ENCODE measurements around the gene MTA1. TPM values are rescaled to one million over a fixed set of nuclear protein-coding genes. Genes with fewer than 3 reads are reported as not detected.

The MTA1 gene
- total RNA-seq, 4 donors from 2014 or later = 49.0 to 94.2 (median 67.9) TPM

DNA sequence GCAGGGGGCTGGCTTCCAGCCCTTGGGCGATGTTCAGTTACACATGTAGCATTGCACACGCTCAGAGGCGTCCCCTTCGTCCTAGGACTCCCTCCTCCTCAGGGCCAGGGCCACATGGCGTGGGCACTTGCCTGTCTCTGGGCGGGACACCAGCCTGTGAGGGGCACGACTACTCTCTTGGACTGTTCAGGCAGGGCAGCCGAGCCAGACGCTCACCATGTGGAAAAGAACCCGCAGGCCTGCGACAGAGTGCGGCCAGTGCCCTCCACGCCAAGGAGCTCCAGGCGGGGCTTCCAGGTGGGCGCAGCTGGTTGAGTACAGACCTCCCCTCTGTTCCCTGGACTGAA is 20.9 kb downstream of the MTA1 start:
- 91% methylated on average over 13 of the region's 15 CpGs for WGBS
- intact Hi-C loops (cut with DNase I) = no loop called here
- Histone ChIP-seq H3K36me3 (peaks cover 0 to 55% (median 37%) of the 10 kb centered on the region in 4 donors), H3K27me3 (no peaks in the 10 kb centered on the region), H3K4me3 (no peak overlapping the region), H3K4me1 (peaks cover 0 to 25% (median 8%) of the 10 kb centered on the region in 4 donors), H3K9me3 (no peaks in the 10 kb centered on the region), H3K27ac (replicated peaks in 1 of 4) (no peak overlapping the region)
- DNase-seq (ENCODE audit: extremely low spot score) = no peak
- no peak for TF ChIP-seq EP300 (IDR thresholded peaks at IDR 0.05)

DNA sequence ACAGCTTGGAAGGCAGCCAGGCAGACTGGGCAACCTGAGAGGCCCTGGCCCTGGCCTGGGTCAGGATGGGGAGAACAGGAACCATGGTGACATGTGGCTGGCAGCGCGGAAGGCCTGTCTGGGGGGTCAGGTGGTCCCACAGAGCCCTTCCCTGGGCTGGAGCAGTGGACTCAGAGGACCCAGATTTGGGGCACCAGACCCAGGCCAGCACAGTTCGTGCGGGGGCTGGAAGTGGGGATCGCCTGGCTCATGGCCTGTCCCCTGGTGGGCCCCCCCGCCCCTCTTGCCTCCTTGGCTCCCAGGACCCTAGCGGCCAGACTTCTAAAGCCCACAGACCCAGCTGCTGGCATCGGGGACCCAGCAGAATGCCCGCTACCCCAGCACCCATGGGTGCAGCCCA is 21.4 kb downstream of the MTA1 start:
- no peaks in the 10 kb centered on the region for H3K9me3 ChIP-seq
- intact Hi-C loops (cut with DNase I) = no loop called here
- H3K27me3 ChIP-seq = no peaks in the 10 kb centered on the region
- no peak overlapping the region for H3K4me3 ChIP-seq
- peaks cover 0 to 60% (median 37%) of the 10 kb centered on the region in 4 donors for H3K36me3 ChIP-seq
- H3K27ac ChIP-seq (replicated peaks in 1 of 4) = no peak overlapping the region
- TF ChIP-seq, protein P1, sequence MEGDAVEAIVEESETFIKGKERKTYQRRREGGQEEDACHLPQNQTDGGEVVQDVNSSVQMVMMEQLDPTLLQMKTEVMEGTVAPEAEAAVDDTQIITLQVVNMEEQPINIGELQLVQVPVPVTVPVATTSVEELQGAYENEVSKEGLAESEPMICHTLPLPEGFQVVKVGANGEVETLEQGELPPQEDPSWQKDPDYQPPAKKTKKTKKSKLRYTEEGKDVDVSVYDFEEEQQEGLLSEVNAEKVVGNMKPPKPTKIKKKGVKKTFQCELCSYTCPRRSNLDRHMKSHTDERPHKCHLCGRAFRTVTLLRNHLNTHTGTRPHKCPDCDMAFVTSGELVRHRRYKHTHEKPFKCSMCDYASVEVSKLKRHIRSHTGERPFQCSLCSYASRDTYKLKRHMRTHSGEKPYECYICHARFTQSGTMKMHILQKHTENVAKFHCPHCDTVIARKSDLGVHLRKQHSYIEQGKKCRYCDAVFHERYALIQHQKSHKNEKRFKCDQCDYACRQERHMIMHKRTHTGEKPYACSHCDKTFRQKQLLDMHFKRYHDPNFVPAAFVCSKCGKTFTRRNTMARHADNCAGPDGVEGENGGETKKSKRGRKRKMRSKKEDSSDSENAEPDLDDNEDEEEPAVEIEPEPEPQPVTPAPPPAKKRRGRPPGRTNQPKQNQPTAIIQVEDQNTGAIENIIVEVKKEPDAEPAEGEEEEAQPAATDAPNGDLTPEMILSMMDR (IDR thresholded peaks at IDR 0.05) = no peak
- TF ChIP-seq EP300 (IDR thresholded peaks at IDR 0.05) = no peak
- TF ChIP-seq POLR2AphosphoS5 (IDR thresholded peaks at IDR 0.05) = no peak
- H3K4me1 ChIP-seq = peaks cover 0 to 25% (median 8%) of the 10 kb centered on the region in 4 donors
- no peak for DNase-seq (ENCODE audit: extremely low spot score)
- 100% methylated on average over 1 of the region's 9 CpGs for WGBS

DNA sequence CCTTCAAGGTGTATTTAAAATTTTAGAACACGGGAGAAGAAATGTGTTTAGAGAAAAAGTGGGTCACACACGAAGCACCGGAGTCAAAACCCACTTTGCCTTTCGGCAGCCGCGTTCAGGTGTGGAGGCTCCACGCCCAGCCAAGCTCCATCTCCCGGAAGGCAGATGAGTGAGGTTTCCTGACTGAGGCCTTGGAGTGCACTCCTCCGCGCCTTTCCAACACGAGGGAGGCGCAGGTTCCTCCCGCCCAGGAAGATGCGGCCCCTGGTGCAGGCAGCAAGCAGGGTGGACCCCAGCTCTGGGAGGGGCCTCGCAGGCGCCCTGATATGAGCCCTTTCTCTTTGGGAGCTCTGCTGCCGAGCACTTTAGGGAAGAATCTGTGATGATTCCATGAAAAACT is 22.5 kb downstream of the MTA1 start:
- TF ChIP-seq POLR2AphosphoS5 (IDR thresholded peaks at IDR 0.05) = no peak
- no peak for TF ChIP-seq POLR2A (IDR thresholded peaks at IDR 0.05; ENCODE audit: low read depth)
- TF ChIP-seq, protein P1 (IDR thresholded peaks at IDR 0.05) = no peak
- H3K36me3 ChIP-seq = peaks cover 0 to 67% (median 40%) of the 10 kb centered on the region in 4 donors
- H3K27me3 ChIP-seq = no peaks in the 10 kb centered on the region
- H3K27ac ChIP-seq (replicated peaks in 1 of 4) = no peak overlapping the region
- H3K4me3 ChIP-seq = no peak overlapping the region
- no peaks in the 10 kb centered on the region for H3K9me3 ChIP-seq
- peaks cover 0 to 25% (median 8%) of the 10 kb centered on the region in 4 donors for H3K4me1 ChIP-seq
- 82% methylated on average over 17 of the region's 17 CpGs for WGBS
- intact Hi-C loops (cut with DNase I) = no loop called here
- no peak for DNase-seq (ENCODE audit: extremely low spot score)

DNA sequence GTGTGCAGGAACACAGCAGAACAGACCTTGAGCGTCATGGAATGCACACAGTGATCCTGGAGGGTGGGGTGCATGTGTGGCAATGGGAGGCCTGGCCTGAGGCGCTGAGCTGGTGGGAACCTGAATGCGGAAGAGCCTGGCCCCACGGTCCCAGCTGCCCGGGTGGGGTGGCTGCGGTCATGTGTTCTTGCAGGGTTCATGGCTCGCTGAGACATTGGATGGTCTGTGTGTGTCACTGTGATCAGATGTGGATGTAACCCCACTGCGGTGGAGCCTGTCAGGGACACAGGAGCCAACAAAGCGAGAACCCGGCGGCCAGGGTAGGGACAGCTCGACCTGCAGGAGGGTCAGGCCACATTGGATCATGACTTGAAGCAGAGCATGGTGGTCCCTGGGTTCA is 23.2 kb downstream of the MTA1 start:
- peaks cover 0 to 60% (median 40%) of the 10 kb centered on the region in 4 donors for H3K36me3 ChIP-seq
- intact Hi-C loops (cut with DNase I) = no loop called here
- 90% methylated on average over 11 of the region's 12 CpGs for WGBS

DNA sequence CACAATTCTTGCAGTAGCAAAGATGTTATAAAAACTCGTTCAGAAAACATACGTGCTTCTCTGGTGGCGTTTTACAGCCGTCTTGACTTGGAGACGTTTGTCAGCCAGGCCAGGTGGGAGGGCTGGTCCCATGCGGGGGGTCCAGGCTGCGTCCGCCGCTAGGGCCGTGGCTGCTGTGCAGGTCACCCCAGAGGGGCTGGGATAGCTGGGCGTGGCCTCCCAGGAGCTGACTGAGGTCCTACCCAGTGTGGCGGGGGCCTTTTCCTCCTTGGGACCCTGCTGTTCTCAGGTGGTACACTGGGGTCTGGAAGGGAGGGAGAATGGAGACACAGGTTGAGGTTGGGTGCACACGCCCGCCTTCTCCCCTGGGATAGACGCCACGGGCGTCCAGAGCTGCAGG is 25.2 kb downstream of the MTA1 start:
- Histone ChIP-seq H3K27me3 (no peaks in the 10 kb centered on the region), H3K9me3 (no peaks in the 10 kb centered on the region), H3K27ac (replicated peaks in 1 of 4) (no peak overlapping the region), H3K36me3 (peaks cover 0 to 51% (median 29%) of the 10 kb centered on the region in 4 donors), H3K4me1 (peaks cover 17 to 23% (median 20%) of the 10 kb centered on the region in 4 donors), H3K4me3 (no peak overlapping the region)
- WGBS = 78% methylated on average over 12 of the region's 17 CpGs
- TF ChIP-seq POLR2A (IDR thresholded peaks at IDR 0.05; ENCODE audit: low read depth) (no peak), EP300 (IDR thresholded peaks at IDR 0.05) (no peak), POLR2AphosphoS5 (IDR thresholded peaks at IDR 0.05) (no peak)
- TF ChIP-seq, protein P1 (IDR thresholded peaks at IDR 0.05) = no peak
- DNase-seq (ENCODE audit: extremely low spot score) = no peak
- intact Hi-C loops (cut with DNase I) = loop anchor here (5.0 kb wide), 1 partner anchor 42 kb away; the partner anchor contains the start of gene CRIP1

More for the DNA sequence above, 23.2 kb downstream of the MTA1 start:
- no peak overlapping the region for H3K4me3 ChIP-seq
- no peaks in the 10 kb centered on the region for H3K27me3 ChIP-seq
- DNase-seq (ENCODE audit: extremely low spot score) = no peak
- H3K27ac ChIP-seq (replicated peaks in 1 of 4) = no peak overlapping the region
- no peaks in the 10 kb centered on the region for H3K9me3 ChIP-seq
- TF ChIP-seq EP300 (IDR thresholded peaks at IDR 0.05) (no peak), POLR2A (IDR thresholded peaks at IDR 0.05; ENCODE audit: low read depth) (no peak), POLR2AphosphoS5 (IDR thresholded peaks at IDR 0.05) (no peak)
- TF ChIP-seq, protein P1 (IDR thresholded peaks at IDR 0.05) = no peak
- peaks cover 0 to 21% (median 9%) of the 10 kb centered on the region in 4 donors for H3K4me1 ChIP-seq
